NCI-H187 treated with DMSO at 0.1 percent for 48 hours (cell line): ENCODE measurements around the gene POU4F2.
"Not testable (repeated sequence)": the region's sequence is repeated elsewhere in the genome, so short reads cannot be mapped to it uniquely, and the experiment has no call there.

Source experiments
- DNase-seq: peaks from one replicate; lab custom pipeline; 2025; lab: John Stamatoyannopoulos, UW

POU4F2 gene

DNA sequence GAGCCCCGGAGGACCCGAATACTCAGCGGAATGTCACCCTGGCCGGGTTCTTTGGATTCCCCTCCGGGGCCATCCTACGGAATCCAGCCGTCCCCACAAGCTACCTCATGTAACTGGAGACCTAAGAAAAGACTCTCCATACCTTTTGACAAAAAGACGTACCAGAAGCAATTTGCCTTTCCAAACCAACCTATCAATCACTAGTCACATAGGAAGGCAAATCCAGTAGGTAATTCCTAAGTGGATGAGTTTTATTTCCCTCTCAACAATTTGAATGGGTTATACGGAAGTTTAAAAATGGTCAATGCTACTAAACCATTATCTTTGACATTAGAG lies 16.8 kb downstream of the POU4F2 start:
- DNase-seq: no peak

DNA sequence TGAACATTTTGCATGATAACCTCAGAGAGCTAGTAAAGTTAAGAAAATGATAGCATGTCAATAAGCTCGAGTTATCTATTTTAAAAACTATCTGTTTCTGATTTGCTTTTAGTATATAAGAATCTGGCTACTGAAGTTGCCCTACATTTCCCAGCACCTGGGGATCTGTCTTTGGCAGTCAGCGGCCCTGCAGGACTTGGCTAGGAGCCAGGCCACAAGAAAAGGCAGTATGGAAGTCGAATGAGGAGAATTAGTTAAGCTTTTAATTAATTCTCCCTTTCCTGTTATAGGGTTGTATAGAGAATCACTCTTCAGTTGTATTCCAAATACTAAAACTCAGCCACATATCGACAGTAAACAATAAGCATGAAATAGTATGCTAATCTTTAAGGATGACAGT lies 22.7 kb downstream of the POU4F2 start:
- DNase-seq: no peak

DNA sequence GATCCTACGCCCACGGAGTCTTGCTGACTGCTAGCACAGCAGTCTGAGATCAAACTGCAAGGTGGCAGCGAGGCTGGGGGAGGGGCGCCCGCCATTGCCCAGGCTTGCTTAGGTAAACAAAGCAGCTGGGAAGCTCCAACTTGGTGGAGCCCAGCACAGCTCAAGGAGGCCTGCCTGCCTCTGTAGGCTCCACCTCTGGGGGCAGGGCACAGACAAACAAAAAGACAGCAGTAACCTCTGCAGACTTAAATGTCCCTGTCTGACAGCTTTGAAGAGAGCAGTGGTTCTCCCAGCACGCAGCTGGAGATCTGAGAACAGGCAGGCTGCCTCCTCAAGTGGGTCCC lies 25.2 kb downstream of the POU4F2 start:
- not testable (repeated sequence) for DNase-seq

DNA sequence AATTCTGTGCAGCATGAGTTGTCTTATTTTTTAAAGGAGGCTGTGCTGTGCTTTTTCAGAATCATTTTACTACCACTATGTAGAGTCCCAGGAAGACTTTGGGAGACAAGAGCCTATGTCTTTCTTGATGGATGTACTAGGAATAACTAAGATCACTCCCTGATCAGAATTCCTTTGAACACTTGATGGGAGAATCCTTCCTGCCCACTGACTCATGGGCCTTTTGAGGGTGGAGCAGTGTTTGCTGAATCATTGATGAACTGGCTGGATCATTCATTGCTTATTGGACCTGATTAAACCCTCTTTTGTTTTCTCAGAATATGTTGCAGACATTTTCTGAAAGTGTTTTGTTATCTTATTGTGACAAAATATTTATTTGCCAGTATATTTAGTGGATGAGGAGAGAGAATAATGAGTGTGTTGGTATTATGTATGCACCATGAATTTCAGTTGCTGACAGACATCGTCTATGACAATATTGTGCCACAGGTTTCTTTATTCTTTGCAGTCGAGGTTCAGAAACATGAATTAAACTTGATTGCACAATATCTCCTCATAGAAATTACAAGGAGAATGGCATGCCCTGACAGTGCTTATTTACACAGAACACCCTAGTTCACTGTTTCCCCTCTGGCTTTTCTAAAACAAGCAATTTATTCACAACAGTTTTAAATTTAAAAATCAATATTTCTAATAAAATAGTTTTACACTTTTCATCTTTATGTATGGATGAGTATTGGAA lies 36.3 kb downstream of the POU4F2 start:
- no peak for DNase-seq
